ENCODE results near the gene CAP2. TPM values are rescaled to one million over a fixed set of nuclear protein-coding genes. Genes with fewer than 3 reads are reported as not detected.

The CAP2 gene
- total RNA-seq, 4 donors from 2014 or later: 28.5 to 66.5 (median 59.0) TPM

DNA sequence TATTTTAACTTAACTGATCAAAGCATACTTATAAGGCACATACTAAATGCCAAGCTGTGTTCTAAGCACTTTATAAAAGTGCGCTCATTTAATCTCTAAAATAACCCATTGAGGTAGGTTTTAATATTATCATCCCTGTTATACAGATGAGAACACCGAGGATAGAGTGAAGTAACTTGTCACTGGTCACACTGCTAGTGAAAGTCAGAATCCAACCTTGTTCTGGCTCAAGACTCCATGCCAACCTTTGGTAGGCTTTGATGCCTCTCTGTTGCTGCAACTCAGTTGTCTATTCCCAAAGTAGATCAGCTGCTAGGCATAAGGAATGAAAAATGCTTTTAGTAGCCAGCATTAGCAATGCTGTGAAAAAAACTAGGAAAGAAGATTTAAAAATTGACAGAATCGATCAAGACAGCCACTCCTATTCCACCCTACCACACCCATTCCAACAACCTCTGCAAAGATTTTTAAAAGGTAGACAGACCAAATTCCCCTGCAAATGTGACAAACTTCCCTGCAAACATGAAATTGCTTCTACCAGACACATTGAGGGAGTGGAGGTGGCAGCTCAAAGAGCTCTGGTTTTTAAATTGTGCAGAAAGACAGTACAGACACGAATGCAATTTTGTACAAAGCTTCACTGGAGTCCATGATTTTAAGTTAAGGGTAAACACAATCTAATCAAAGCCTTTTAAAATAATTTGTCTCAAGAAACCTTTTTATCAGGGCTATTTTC lies 39.8 kb upstream of the CAP2 start:
- WGBS, 2 donors (ENCODE audit: low coverage in 1 of 2): 66 to 75% methylated on average over 4 of the region's 4 CpGs
- Histone ChIP-seq H3K27ac (no peak overlapping the region), H3K4me1 (peaks cover 0 to 3% (median 0%) of the 10 kb centered on the region in 3 donors), H3K27me3 (no peaks in the 10 kb centered on the region), H3K4me3 (no peak overlapping the region), H3K9me3 (no peaks in the 10 kb centered on the region), H3K36me3 (no peaks in the 10 kb centered on the region)
- TF ChIP-seq, protein P1, sequence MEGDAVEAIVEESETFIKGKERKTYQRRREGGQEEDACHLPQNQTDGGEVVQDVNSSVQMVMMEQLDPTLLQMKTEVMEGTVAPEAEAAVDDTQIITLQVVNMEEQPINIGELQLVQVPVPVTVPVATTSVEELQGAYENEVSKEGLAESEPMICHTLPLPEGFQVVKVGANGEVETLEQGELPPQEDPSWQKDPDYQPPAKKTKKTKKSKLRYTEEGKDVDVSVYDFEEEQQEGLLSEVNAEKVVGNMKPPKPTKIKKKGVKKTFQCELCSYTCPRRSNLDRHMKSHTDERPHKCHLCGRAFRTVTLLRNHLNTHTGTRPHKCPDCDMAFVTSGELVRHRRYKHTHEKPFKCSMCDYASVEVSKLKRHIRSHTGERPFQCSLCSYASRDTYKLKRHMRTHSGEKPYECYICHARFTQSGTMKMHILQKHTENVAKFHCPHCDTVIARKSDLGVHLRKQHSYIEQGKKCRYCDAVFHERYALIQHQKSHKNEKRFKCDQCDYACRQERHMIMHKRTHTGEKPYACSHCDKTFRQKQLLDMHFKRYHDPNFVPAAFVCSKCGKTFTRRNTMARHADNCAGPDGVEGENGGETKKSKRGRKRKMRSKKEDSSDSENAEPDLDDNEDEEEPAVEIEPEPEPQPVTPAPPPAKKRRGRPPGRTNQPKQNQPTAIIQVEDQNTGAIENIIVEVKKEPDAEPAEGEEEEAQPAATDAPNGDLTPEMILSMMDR (IDR thresholded peaks at IDR 0.05): no peak
- TF ChIP-seq POLR2A (IDR thresholded peaks at IDR 0.05) (no peak), EP300 (IDR thresholded peaks at IDR 0.05) (no peak), POLR2AphosphoS5 (IDR thresholded peaks at IDR 0.05) (no peak)
- no peak for ATAC-seq

DNA sequence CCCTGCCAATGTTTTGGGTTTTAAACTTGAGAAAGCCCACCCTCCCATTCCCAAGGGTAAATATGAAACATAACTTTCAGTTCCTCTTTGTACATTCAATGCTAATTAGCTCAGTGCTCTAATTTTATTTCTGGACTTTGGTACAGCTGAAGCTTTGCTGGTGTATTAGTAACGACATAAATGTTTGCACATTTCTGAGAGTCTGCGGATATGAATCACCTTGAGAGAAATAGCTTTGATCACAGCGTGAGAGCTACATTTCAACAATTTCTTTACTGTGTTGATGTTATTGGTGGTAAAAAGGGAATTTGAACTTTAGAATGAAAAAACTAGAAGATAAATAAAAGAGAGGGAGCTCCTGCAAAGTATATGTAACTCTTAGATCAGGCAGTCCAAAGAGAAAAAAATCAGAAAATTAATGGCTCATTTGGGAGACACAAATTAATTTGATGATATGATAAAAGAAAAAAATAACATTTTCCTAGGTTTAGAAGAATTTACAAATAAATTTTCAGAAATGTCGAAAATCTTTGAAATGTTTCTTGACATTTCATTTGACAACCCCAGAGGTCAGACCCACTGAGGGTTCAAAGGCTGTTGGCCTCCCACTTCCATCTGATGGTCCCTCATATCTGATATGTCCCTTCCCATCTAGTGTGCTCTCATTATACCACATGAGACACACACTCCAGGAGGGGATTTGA lies 38.5 kb upstream of the CAP2 start:
- TF ChIP-seq EP300 (IDR thresholded peaks at IDR 0.05) (no peak), POLR2AphosphoS5 (IDR thresholded peaks at IDR 0.05) (no peak), POLR2A (IDR thresholded peaks at IDR 0.05) (no peak)
- TF ChIP-seq, protein P1 (IDR thresholded peaks at IDR 0.05): no peak
- 22 to 46% methylated on average over 4 of the region's 4 CpGs for WGBS, 2 donors (ENCODE audit: low coverage in 1 of 2)
- no peaks in the 10 kb centered on the region for H3K36me3 ChIP-seq
- ATAC-seq: no peak
- peak overlapping the region in 3 of 4 donors; percentile 35 to 77 (median 62) for H3K27ac ChIP-seq
- no peak overlapping the region for H3K4me3 ChIP-seq
- peaks cover 0 to 3% (median 0%) of the 10 kb centered on the region in 3 donors for H3K4me1 ChIP-seq
- no peaks in the 10 kb centered on the region for H3K9me3 ChIP-seq
- H3K27me3 ChIP-seq: no peaks in the 10 kb centered on the region

DNA sequence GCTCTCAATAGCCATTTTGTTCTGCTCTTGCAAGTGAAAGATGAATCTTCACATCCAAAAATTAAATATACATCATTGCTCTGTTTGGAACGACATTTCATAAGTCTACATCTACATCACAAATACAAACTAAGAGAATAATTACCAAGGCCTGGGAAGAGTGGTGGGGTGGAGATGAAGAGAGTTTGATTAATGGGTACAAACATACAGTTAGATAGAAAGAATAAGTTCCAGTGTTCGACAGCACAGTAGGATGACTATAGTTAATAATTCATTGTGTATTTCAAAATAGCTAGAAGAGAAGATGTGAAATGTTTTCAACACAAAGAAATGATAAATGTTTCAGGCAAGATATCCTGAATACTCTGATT lies 38.0 kb upstream of the CAP2 start:
- no peak for TF ChIP-seq POLR2AphosphoS5 (IDR thresholded peaks at IDR 0.05)
- no peak for TF ChIP-seq EP300 (IDR thresholded peaks at IDR 0.05)
- no peak for TF ChIP-seq POLR2A (IDR thresholded peaks at IDR 0.05)
- TF ChIP-seq, protein P1 (IDR thresholded peaks at IDR 0.05): no peak
- Histone ChIP-seq H3K4me1 (peaks cover 0 to 3% (median 0%) of the 10 kb centered on the region in 3 donors), H3K4me3 (no peak overlapping the region), H3K27ac (peak overlapping the region in 3 of 4 donors; percentile 35 to 62 (median 44)), H3K9me3 (no peaks in the 10 kb centered on the region), H3K36me3 (no peaks in the 10 kb centered on the region), H3K27me3 (no peaks in the 10 kb centered on the region)
- whole genome bisulfite sequencing, 2 donors (ENCODE audit: low coverage in 1 of 2): 70 to 71% methylated on average over 1 to 2 of the region's 2 CpGs
- ATAC-seq: no peak

DNA sequence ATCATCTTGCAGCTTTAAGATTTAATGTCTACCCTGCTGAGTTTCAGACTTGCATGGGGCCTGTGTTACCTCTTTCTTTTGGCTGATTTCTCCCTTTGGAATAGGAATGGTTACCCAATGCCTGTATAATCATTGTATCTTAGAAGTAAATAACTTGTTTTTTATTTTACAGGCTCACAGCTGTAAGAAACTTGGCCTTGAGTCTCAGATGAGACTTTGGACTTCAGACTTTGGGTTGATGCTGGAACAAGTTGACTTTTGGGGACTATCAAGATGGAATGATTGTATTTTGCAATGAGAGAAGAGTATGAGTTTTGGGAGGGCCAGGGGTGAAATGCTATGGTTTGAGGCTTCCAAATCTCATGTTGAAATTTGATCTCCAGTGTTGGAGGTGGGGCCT lies 34.9 kb upstream of the CAP2 start:
- Histone ChIP-seq H3K4me3 (no peak overlapping the region), H3K4me1 (peaks cover 0 to 14% (median 7%) of the 10 kb centered on the region in 3 donors), H3K36me3 (no peaks in the 10 kb centered on the region), H3K9me3 (no peaks in the 10 kb centered on the region), H3K27ac (no peak overlapping the region), H3K27me3 (no peaks in the 10 kb centered on the region)
- TF ChIP-seq, protein P1 (IDR thresholded peaks at IDR 0.05): no peak
- TF ChIP-seq POLR2A (IDR thresholded peaks at IDR 0.05): no peak
- no peak for TF ChIP-seq POLR2AphosphoS5 (IDR thresholded peaks at IDR 0.05)
- no peak for TF ChIP-seq EP300 (IDR thresholded peaks at IDR 0.05)
- no peak for ATAC-seq
